PC-3 (cell line): ENCODE measurements around the gene LHFPL3.

Experiments
- CTCF ChIP-seq: fragments of 300-600 bp; sonication (generic); conservative IDR thresholded peaks from 2 replicates; pipeline ENCODE4 v1.5.1; 2017; ENCODE audit warnings: antibody characterized with exemption, low read depth, mild to moderate bottlenecking, low read length
- EZH2 ChIP-seq: fragments of 300-600 bp; sonication (generic); IDR thresholded peaks from one replicate; pipeline ENCODE4 v1.6.1; 2017; ENCODE audit warnings: antibody characterized with exemption, mild to moderate bottlenecking, low read length; ENCODE audit not compliant: unreplicated experiment

- TF ChIP-seq EZH2 (no peak), CTCF (no peak)
Measured at GRCh38 chr7:104926601-104927041, 598.2 kb downstream of the LHFPL3 start.
